HG02852 (cell line): ENCODE data around the gene RHOJ.
"Not testable (repeated sequence)": the region's sequence is repeated elsewhere in the genome, so short reads cannot be mapped to it uniquely, and the experiment has no call there.

ENCODE experiments used
- ATAC-seq: cut with Tn5 transposase; IDR thresholded peaks from one replicate; pipeline ENCODE4 v1.9.1; 2021; ENCODE audit warnings: mild to moderate bottlenecking, moderate library complexity; ENCODE audit not compliant: unreplicated experiment

Gene RHOJ

DNA sequence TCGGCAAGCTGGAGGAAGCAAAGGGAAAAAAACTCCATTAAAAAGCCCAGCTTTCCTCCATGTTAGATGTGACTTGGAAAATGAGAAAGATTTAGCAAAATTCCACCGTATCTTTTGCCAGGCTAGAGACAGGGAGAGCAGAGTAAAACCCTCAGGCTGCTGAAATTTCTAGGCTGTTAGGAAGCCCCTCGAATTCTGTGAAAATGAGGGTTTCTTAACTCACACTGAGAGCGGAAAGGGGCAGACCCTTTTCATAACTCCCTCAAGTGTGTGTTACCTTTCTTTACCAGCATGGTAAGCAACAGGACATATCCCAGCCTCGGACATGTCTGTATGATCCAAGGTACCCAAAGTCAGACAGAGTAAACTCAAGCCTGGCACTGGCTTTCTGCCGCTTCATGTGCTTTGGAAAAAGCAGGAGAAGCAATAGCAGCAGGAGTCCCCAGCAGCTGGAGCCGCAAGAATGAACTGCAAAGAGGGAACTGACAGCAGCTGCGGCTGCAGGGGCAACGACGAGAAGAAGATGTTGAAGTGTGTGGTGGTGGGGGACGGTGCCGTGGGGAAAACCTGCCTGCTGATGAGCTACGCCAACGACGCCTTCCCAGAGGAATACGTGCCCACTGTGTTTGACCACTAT is at the start of gene RHOJ:
RHOJ (plus strand) TSS at position 37 of the 637 bp plus-strand sequence; CDS start at position 464, 427 bp downstream.
- no peak for ATAC-seq

DNA sequence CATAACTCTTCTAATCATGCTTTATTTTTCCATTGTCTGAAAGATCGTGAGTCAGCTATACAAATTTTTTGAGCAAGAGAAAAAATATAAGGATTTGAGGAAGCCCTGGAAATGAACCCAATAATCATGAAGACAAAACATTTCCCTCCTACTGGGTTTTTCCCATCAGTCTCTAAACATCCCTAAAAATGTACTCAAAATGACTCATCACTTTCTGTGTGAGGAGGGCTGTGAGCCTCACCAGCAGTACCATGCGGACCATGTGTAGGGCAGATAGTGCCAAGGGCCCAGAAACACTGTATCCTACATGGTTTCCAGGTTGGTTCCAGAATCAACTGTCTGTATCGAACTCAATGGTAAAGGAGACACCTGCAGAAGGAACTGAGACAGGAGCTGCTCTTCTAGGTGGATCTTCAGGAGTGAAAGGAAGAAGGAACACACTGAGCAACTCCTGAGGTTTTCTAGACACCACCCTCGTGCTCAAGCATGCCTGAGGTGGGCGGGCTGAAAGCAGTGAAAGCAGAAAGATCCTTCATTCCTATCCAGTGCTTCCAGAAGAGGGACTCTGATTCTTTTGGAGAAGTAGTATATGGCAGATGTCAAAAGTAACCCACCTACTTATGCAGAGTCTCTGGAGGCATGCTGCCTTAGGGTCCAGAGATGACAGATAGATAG is 48.6 kb upstream of the RHOJ start:
- ATAC-seq: no peak

DNA sequence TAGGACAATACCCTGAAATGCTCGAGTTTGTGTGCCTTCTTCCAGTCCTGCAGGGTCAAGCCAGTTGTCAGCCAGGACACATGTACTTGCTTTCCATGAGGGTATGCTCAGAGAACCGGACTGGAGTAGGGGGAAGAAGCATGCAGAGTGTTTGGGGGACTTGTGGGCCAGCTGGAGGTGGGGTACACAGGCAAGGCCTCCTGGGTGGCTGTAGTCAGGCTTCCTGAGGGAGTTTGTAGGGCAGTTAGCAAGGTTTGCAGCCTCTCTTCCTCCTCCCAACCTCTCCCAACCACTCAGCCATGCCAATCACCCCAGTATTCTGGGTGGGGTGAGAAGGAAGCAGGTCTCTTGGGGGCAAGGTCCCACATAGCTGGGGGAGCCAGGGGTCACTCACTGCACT is 47.0 kb upstream of the RHOJ start:
- no peak for ATAC-seq

DNA sequence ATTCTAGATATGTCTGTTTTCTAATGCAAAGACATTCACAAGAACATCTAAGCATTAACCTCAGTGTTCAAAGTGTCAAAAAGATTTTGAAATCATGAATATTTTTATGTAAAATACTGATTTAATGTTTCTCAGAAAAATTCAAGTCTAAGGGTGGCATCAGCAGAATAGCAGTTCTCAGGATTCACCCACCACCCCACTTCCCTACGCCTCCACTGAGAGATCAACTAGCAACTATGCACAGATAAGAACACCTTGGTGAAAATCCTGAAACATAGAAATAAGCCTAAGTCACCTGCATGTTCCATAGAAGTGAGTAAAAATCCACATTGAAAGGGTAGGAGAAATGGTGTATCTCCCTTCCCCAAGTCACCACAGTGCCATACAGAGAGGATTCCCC is 40.9 kb upstream of the RHOJ start:
- no peak for ATAC-seq

DNA sequence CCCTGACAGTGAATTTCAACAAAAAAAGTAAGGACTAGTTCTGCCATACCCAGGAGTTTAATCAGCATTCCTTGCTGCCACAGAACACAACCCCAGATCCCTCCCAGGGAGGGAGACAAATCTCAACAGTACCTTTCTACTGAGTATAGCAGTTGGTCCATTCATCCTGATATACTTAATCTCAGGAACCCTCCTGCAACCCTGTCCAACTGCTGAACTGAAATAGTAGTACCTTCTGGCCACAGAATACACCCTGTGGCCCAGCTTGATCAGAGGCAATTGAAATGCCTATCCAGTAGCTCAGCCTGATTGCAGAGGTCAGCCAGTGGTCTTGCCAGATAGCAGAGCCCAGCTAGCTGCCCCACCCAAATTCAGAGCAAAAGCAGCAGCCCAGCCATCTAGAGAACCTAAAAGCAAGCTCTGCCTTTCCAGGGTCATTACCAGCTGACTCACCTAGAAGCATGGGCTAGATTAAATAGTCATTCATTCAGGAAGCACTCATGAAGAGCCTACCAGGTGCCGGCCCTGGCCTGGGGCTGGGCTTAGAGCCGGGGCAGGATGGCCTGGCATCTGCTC is 40.0 kb upstream of the RHOJ start:
- no peak for ATAC-seq

DNA sequence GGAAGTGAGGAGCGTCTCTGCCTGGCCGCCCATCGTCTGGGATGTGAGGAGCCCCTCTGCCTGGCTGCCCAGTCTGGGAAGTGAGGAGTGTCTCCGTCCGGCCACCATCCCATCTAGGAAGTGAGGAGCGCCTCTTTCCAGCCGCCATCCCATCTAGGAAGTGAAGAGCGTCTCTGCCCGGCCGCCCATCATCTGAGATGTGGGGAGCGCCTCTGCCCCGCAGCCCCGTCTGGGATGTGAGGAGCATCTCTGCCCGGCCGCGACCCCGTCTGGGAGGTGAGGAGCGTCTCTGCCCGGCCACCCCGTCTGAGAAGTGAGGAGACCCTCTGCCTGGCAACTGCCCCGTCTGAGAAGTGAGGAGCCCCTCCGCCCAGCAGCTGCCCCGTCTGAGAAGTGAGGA is 39.0 kb upstream of the RHOJ start:
- ATAC-seq: not testable (repeated sequence)

DNA sequence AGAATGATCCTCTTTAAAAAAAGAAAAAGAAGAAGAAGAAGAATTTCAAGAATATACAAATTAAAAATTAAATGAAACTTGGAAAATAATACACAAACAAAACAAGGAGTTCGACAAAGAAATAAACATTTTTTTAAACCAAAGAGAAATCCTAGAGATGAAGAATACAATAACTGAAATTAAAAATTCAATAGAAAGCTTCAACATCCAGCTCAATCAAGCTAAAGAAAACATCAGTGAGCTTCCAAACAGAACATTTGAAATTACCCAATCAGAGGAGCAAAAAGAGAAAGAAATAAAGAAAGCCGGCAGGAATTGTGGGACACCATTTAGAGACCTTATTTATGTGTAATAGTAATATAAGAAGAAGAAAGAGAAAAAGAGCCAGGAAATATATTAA is 37.2 kb upstream of the RHOJ start:
- no peak for ATAC-seq

DNA sequence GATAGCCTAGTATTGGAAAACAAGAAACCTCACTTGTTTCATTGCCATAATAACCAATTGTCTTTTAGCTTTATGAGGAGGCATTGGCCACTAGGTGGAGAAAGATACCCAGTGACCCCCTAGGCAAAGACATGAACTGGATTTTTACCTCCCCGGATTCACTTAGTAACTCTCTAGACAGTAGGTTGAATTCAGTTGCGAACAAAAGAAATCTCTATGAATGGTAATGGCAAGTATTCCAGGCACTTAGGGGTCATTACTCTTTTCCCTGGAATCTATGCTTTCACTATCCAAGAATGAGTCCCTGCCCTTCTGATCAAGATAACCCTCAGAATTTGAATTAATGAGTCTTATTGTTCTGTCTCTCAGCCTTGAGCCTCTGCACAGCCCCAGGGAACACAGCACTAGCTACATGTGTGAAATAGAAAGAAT is 29.5 kb upstream of the RHOJ start:
- no peak for ATAC-seq

DNA sequence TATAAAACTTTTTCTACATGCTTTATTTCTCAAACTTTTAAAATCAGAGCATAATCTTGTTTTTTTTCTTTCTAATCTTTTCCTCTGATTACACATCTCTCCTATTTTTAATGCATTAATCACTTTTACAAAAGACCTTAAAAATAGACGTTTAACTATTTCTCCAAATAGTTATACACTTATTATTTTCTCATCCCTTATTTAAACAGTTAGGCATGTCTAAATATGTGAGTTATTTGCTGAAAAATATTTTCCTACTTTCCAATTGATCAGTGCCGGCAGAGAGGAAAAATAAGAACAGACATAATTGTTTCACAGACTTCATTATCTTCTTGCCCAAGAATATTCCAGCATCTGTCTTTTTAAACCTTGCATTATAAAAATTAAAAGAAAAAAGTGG is 28.7 kb upstream of the RHOJ start:
- ATAC-seq: no peak

DNA sequence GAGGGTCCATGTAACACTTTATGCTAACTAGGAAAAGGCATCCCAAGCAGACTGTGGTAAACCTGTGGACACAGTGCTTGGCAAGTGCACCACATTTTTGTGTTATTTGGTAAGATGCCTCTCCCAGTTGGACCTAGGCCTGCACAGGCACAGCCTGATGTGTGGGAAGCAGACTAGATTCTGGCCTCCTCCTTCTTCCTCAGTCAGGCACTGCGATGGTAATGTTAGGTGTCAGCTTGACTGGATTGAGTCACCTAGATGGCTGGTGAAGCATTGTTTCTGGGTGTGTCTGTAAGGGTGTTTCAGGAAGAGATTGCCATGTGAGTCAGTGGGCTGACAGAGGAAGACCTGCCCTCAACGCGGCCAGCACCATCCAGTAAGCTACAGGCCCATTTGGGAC is 25.3 kb upstream of the RHOJ start:
- no peak for ATAC-seq

DNA sequence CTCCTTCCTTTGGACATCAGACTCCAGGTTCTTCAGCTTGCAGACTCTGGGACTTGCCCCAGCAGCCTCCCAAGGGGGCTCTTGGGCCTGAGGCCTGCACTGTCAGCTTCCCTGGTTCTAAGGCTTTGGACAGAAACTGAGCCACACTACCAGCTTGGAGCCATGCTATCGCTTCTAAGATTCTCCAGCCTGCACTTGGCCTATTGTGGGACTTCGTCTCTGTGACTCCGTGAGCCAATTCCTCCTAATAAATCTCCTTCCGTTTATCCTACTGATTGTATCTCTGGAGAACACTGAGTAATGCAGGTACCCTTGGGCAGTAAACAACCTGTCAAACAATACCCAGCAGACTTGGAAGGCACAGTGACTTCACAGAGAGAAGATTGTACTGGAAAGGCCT is 24.9 kb upstream of the RHOJ start:
- no peak for ATAC-seq

DNA sequence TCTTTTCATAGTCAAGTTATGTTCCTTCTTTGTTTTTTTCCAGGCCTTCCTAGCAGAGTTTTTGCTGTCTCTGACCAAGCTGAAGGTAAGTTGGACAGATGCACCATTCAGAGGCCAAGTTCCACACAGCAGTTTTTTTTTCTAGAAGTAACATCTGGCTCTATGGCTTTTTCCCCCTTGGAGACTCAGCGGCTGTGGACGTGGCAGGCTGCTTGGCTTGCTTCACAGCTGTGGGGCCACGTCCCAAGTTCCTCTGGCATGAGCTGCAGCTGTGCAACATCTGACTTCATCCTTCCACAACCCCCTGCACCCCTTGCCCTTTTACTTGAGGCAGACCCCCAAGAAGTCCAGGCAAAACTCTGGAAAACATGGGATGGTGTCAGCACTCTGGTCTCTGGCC is 24.2 kb upstream of the RHOJ start:
- ATAC-seq: no peak

DNA sequence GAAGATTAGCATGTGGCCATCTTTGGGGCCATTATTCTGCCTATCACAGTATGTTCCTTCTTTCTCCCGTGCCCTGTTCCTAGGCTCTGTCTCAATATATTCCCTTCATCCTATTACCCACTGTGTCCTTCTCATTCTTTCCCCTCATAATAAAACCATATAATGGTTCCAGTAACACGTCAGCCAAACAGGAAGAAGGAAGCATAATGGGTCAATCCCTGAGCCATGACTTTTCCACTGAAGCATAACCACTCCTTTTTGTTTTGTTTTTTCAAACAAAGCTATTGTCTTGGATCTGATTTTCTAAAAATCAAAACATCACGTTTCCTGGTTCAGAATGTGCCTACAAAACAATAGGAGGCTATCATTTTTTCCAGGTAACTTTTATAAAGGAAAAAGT is 21.3 kb upstream of the RHOJ start:
- no peak for ATAC-seq

DNA sequence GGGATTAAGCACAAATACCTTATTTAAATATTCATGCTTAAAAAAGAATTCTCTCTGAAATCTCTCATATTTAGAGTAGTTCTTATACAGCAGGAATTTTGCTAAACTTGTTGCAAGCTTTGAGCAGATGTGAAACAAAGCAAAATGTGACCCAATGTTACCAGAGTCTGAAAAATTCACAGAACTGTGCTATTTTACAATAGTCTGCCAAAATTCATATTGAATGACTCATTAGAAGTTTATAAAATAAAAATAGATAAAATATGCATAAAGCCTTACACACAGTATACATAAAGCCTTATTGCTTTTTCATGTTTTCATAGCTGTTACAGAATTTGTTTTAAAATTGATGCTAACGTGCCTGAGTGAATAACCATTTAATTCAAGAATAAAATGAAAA is 17.8 kb upstream of the RHOJ start:
- no peak for ATAC-seq

DNA sequence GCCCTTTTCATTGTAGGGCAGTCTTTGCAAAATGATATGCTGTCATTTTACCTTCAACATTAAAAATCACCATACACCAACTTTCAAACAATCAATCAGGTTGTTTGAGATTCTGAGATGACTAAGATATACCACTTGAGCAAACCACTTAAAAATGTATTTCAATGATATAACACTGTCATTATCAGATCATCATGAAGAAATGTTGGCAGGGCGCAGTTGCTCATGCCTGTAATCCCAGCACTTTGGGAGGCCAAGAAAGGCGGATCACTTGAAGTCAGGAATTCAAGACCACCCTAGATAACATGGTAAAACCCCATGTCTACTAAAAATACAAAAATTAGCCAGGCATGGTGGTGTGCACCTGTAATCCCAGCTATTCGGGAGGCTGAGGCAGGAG is 13.0 kb upstream of the RHOJ start:
- no peak for ATAC-seq

DNA sequence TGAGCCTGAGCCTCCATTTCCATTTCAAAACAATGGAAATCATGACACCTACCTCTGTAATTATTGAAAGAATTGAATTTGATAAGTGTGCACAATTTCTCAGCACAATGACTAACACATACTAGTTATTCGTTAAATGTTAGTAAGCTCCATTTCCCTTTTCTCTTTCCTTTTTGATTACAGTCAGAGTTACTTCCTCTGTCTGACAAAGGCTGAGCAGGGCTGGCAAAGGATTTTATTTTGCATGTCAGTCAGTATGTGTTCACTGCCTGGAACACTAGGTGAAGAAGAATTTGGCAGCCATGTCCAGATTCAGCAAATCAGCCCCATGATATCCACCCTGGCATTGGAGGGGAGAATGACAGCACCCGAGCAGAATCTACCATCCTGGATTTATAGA is 12.2 kb upstream of the RHOJ start:
- no peak for ATAC-seq

DNA sequence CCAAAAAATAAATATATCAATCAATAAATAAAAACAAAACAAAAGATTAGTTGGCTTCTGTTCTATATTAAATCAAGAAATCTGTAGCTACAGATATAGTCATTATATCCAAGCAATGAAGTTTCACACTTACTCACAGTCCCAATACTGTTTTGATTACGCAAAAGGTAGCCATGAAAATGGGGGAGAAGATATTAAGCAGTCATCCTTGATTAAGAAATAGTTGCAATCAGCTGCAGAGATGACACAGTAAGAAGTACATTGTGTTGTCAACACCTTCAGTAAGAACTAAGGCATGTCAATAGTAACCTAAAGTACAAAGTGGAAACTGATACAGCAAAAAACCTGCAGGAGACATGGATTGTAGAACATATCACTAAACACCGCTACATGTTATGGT is 11.0 kb upstream of the RHOJ start:
- ATAC-seq: no peak

DNA sequence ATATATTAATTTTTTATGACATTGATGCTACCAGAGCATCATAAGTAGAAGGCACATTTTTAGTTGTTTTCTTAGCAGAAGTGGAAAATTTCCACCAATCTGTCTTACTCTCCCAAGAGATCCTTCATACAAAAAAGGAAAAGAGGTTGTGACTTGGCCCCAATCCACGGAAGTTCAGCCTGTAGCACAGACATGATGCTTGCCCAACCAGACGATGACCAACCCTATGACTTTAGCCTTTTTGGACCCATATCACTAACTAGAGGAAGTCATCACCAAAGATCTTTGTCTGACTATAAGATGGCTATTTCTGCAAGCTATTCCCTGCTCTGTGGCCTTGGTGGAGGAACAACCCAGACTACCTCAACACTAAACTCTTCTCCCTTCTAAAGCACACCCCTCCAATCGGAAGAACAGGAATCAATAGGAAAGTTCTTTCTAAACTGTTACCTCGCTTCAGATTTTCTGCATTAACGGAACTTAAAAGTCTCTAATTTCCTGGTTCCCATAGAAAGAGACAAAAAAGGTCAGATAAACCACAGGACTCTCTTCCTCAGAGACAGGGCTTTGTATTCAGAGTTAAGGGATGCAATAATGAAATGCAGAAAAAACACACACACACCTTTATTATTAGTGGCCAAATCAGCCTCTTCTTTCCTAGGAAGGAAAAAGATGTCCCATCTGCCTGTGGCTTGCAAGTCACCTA is 4.1 kb upstream of the RHOJ start:
- ATAC-seq: no peak

DNA sequence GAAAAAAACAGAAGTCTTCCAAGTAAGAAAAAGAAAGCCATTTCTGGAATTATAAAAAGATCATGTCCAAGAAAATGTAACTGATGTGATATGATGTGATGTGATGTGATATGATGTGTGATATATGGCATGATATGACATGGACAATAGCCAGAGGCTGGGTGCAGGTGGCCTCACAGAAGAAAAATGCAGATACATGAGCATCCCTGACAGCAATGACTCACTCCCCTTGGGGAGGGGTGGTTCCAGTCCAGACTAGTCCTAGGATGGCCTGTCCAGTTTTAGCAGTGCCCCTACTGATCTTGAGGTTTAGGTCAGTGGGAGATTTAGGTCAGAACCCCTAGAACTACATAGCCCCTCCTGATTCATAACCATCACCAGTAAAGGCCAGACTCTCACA is 3.5 kb upstream of the RHOJ start:
- ATAC-seq: no peak

DNA sequence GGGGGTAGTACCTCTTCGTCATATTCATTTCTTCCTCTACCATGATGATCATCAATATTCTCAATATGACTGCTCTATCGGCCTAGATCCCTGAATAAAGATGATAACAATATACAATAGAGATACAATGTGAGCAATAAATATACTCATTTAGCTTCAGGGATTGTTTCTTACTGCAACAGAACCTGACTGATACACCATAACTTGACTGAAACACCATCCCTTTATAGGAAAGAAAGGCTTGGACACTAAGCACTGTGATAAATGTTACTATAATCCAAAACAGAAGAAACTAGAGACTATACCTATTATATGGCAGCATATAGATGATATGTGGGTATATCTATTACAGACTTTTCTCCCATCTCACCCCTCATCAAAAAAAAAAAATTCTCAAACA is 1.2 kb upstream of the RHOJ start:
- no peak for ATAC-seq

DNA sequence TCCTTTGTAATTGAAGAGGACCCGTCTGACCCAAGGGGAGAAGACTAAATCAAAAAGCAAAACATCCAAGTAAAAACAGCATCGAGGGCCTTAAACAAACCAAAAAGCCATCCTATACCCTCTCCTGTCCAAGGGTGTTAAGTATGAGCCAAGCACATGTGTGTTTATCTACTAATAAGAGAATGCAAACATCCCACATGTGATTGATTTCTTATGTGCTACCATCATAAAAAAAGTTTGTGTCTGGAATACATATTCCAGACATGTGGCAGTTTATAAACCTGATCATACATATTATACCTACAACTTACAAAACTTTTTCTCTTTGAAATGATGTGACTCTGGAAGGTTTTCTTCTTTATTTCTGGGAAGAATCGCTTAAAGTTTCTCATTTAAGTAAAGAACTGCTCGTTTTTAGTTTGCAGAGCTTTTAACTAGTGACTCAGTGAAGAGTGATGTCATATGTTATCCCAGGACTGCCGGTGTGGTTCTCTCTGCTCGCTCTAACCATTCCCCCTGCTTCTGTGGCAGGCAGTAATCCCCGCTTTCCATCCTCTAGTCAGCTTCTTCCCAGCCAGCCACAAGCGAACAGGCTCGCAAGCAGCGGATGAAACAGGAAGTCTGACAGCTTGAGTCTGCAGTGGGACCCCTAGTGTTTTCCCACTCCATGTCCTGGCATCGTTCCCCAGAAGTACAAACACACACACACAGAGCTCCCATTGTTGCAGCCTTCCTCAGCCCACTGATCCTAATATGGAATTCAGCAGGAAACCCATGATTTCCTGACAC is 431 bp upstream of the RHOJ start:
- ATAC-seq: no peak
